Pons (tissue), 1 donor: ENCODE results near the gene CGREF1.

Experiments
- DNase-seq: peaks from one replicate; pipeline ENCODE4 v3.0.0-alpha.2; 2016; ENCODE audit warnings: low spot score

The CGREF1 gene

GRCh38 chr2:27118525-27119329 is at the start of gene CGREF1:
Gene CGREF1 (minus strand): TSS chr2:27119128. CDS start chr2:27104366, 14,762 bp downstream.
- DNase-seq = no peak

- no peak for DNase-seq
These were observed 46.2 kb upstream of the CGREF1 start for GRCh38 chr2:27164960-27165763.

- no peak for DNase-seq
These were observed 43.5 kb upstream of the CGREF1 start for GRCh38 chr2:27162151-27163121.

GRCh38 chr2:27160191-27160590 is 41.3 kb upstream of the CGREF1 start:
- DNase-seq = no peak

- no peak for DNase-seq
These were observed 40.3 kb upstream of the CGREF1 start for GRCh38 chr2:27159271-27159670.

- DNase-seq = no peak
These were observed 39.5 kb upstream of the CGREF1 start for GRCh38 chr2:27158468-27158867.

- DNase-seq = no peak
These were observed 36.2 kb upstream of the CGREF1 start for GRCh38 chr2:27155069-27155520.

- DNase-seq = no peak
These were observed 35.6 kb upstream of the CGREF1 start for GRCh38 chr2:27154488-27154887.

- no peak for DNase-seq
These were observed 34.0 kb upstream of the CGREF1 start for GRCh38 chr2:27152796-27153464.

GRCh38 chr2:27152102-27152795 is 33.3 kb upstream of the CGREF1 start:
- no peak for DNase-seq

GRCh38 chr2:27150639-27151230 is 31.8 kb upstream of the CGREF1 start:
- no peak for DNase-seq

GRCh38 chr2:27149570-27150405 is 30.9 kb upstream of the CGREF1 start:
- no peak for DNase-seq

- DNase-seq = no peak
These were observed 30.0 kb upstream of the CGREF1 start, which contains the start of gene TCF23 for GRCh38 chr2:27148801-27149439. Gene TCF23 (plus strand): TSS chr2:27149004. CDS start chr2:27149134, 130 bp downstream.

- DNase-seq = no peak
These were observed 29.0 kb upstream of the CGREF1 start for GRCh38 chr2:27147935-27148334.

- DNase-seq = no peak
These were observed 26.8 kb upstream of the CGREF1 start for GRCh38 chr2:27145682-27146081.

GRCh38 chr2:27143285-27143684 is 24.4 kb upstream of the CGREF1 start:
- DNase-seq = no peak

GRCh38 chr2:27139310-27139709 is 20.4 kb upstream of the CGREF1 start, which contains the start of gene PRR30:
Gene PRR30 (minus strand): TSS chr2:27139410. CDS start chr2:27138329, 1,081 bp downstream.
- DNase-seq = no peak

- DNase-seq = no peak
These were observed 19.2 kb upstream of the CGREF1 start for GRCh38 chr2:27138111-27138510.
